Measurements from ENCODE around the gene PPP1R26.
A peak's percentile ranks its signal among the peaks of the same experiment; 100 is the strongest.

DNA sequence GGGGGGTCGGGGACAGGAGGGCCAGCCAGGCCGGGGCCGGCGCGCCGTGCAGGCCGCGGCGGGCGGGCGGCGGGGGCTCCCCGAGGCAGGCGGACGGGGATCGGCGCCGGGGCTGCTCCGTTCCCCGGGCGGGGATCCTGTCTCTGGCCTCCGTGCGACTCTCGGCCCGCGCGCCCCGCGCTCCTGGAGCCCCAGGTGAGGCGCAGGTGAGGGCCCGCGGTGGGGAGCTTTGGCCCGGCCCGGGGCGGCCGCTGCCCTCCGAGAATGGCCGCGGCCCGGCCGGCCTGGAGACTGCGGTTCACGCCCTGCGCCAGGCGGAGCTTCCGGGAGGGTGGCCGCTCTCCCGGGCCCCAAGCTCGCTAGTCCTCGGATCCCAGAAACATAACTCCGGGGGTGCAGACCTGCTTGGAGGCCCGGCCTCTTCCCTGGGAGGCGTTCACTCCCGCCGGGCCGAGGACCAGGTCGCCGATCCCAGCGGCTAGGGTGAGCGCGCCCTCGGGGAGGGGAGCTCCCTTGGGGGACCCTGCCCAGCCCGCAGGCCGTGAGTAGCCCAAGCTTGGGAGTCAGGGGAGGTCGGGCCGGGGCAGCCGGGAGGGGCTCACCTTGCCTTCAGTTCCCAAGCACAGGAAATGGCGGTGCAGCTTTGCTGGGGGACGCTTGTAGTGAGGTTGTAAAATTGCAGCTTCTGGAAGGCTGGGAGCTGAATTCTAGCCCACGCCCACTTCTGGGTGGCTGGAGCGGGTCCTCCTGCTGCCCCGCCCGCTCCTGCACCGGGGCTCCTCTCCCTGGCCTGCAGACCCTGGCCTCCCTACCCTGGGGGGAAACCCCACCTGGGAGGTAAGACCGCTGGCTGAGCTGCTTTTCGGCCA, 723 bp downstream of the PPP1R26 start:
- TF ChIP-seq MEIS2 (IDR thresholded peaks at IDR 0.05; ENCODE audit: partially characterized antibody), result no peak
- TF ChIP-seq YY1 (IDR thresholded peaks at IDR 0.05; ENCODE audit: borderline replicate concordance in 1 of 3, control insufficient read depth in 1 of 3, extremely low read depth in 1 of 3, insufficient read depth in 3 of 3, insufficient read length in 1 of 3, insufficient replicate concordance in 2 of 3, low read depth in 1 of 3, low read length in 2 of 3), result peak in 1 of 3 experiments; percentile 80
- TF ChIP-seq LEF1 (IDR thresholded peaks at IDR 0.05), result no peak
- TF ChIP-seq CHD1 (IDR thresholded peaks at IDR 0.05; ENCODE audit: low read length), result peak; percentile 52
- TF ChIP-seq, protein P1, sequence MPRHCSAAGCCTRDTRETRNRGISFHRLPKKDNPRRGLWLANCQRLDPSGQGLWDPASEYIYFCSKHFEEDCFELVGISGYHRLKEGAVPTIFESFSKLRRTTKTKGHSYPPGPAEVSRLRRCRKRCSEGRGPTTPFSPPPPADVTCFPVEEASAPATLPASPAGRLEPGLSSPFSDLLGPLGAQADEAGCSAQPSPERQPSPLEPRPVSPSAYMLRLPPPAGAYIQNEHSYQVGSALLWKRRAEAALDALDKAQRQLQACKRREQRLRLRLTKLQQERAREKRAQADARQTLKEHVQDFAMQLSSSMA (CRISPR knock-in tag; IDR thresholded peaks at IDR 0.05), result no peak
- no peak for TF ChIP-seq NFIC (IDR thresholded peaks at IDR 0.05)
- TF ChIP-seq POLR2A (conservative IDR thresholded peaks at IDR 0.05), result peak; percentile 62; the same call in 1 of the 2 replicates

Data from K562 (cell line).